ENCODE results near the gene ARID3A.
A peak's percentile ranks its signal among the peaks of the same experiment; 100 is the strongest.
"Not testable (repeated sequence)": the region's sequence is repeated elsewhere in the genome, so short reads cannot be mapped to it uniquely, and the experiment has no call there.

The ARID3A gene

DNA sequence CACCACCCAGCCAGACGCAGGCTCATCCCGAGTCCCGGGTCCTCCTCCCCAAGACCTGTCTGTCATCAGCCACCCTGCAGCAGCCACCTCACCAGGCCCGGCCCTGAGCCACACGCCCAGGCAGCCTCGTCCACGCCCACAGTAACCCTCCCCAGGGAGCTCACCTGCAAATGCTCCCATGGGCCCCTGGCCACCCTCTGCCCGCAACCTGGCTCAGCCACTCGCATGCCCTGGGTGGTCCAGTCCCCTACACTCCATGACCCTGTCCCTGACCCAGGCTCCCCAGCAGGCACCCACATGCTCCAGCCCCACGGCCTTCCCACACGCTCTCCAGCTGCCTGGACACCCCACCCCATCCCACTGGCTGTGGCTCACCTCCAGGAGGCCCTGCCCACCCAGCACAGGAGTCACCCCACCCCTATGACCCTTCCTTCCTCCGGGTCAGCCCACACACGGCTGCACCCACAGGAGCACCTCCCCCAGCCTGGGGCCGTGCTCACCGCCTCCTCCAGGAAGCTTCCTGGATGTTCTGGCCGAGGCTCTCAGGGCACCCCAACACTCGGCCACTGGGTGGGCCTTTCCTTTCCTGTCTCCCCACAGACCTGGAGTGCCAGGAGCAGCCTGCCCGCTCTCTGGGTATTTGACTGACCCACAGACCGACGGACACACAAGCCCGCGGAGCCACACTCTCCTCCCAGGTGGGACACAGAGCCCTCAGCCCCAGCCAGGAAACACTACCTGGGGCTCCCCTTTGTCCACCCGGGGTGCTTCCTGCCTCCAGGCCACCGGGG is 91.5 kb downstream of the ARID3A start:
- DNase-seq (ENCODE audit: low read depth in 2 of 2) = no peak

DNA sequence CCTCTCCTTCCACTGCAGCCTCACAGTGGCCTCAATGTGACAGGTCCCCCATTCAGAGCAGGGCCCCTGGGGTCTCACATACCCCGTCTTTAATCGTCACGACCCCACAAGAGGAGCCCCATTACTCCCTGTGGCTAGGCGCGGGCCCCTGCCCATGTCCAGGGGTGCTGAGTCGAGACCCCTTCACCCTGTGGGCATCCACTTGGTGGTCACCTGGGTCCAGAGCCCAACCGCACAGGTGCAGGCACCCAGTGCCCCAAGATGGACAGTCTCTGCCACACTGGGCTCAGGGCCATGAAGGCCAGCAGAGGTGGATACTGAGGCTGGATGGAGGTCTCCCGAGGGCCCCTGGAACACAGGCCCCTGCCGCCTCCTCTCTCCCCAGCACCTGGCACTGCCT is 92.1 kb downstream of the ARID3A start:
- no peak for DNase-seq (ENCODE audit: low read depth in 2 of 2)

GRCh38 chr19:1018393-1018792 is 92.6 kb downstream of the ARID3A start:
- DNase-seq (ENCODE audit: low read depth in 2 of 2) = no peak

DNA sequence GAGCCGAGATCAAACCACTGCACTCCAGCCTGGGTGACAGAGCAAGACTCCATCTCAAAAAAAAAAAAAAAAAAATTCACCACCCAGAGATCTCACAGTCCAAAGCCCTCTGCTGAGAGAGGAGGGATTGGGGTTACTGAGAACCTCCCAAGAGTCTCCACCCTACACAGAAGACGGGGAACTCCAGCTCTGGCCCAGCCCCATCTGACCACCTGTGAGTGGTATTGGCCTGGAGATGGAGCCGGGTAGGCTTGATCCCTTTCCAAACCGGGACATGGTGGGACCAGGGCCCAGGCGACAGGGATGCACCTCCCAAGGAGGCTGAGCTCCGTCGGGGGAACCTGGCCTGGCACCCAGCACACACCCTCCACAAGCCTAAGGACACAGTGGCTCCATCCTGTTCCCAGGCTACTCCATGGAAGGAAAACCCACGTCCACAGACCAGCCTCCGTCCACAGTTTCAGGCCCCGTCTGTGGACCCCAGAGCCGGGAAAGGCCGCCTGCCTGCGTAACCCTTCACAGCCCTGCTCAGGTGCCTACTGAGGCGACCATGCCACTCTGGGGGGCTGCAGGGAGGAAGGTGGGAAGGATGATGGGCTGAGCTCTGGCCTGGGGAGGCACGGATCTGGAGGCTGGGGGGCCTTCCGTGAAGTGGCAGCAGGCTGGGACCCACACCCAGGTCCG is 93.2 kb downstream of the ARID3A start:
- DNase-seq (ENCODE audit: low read depth in 2 of 2) = no peak

GRCh38 chr19:1019616-1019961 is 93.8 kb downstream of the ARID3A start:
- DNase-seq (ENCODE audit: low read depth in 2 of 2) = no peak

- DNase-seq (ENCODE audit: low read depth in 2 of 2) = no peak
Observed at GRCh38 chr19:1019980-1020867, 94.4 kb downstream of the ARID3A start.

GRCh38 chr19:1020868-1021425 is 95.1 kb downstream of the ARID3A start, which contains the start of gene TMEM259:
Gene TMEM259 (minus strand): TSS chr19:1021123. CDS start chr19:1020996, 127 bp downstream.
- peak; percentile 94 to 97 for DNase-seq (ENCODE audit: low read depth in 2 of 2)

DNA sequence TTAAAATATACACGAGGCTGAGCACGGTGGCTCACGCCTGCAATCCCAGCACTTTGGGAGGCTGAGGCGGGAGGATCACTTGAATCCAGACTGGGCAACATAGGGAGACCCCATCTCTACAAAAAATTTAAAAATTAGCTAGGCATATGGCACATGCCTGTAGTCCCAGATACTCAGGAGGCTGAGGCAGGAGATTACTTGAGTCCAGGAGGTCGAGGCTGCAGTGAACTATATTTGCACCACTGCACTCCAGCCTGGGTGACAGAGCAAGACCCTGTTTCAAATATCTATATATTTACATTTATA is 98.0 kb downstream of the ARID3A start:
- not testable (repeated sequence) for DNase-seq (ENCODE audit: low read depth in 2 of 2)

GRCh38 chr19:1025080-1025479 is 99.2 kb downstream of the ARID3A start:
- not testable (repeated sequence) for DNase-seq (ENCODE audit: low read depth in 2 of 2)

All from activated CD8-positive, alpha-beta memory T cell treated with anti-CD3 and anti-CD28 coated beads for 4 hours (primary cell).